OCI-LY3 (cell line): Measurements from ENCODE around the gene TNFRSF21.

Source experiments
- H2AFZ ChIP-seq: fragments of 200-600, 300-600 bp; shearing (Covaris generic); 2 replicates; pipeline ENCODE4 v1.6.0; 2014; ENCODE audit warnings: antibody characterized with exemption, low read depth, low read length
- H3K27ac ChIP-seq: fragments of 200-600, 300-600 bp; sonication (generic); 2 replicates; pipeline ENCODE4 v1.5.1; 2014; ENCODE audit warnings: mild to moderate bottlenecking, low read length, moderate library complexity, mixed read lengths
- H3K27me3 ChIP-seq: fragments of 200-600, 300-600 bp; sonication (generic); 2 replicates; pipeline ENCODE4 v1.6.1; 2014; ENCODE audit warnings: low read depth, low read length, mixed read lengths
- H3K36me3 ChIP-seq: fragments of 200-600, 300-600 bp; sonication (generic); replicated peaks from 2 replicates; pipeline ENCODE3; 2014; ENCODE audit warnings: low read depth, low read length, mixed read lengths
- H3K4me1 ChIP-seq: fragments of 300-600, 200-600 bp; sonication (generic); 2 replicates; pipeline ENCODE4 v1.6.1; 2014; ENCODE audit warnings: low read length, mixed read lengths
- H3K4me2 ChIP-seq: fragments of 200-600, 300-600 bp; sonication (generic); 2 replicates; pipeline ENCODE4 v1.6.1; 2014; ENCODE audit warnings: low read length, mixed read lengths
- H3K4me3 ChIP-seq: fragments of 300-600, 200-600 bp; sonication (generic); 2 replicates; pipeline ENCODE4 v1.5.1; 2014; ENCODE audit warnings: antibody characterized with exemption, mild to moderate bottlenecking, low read length, moderate library complexity
- H3K79me2 ChIP-seq: fragments of 300-600, 200-600 bp; shearing (Covaris generic); 2 replicates; pipeline ENCODE4 v1.6.1; 2014; ENCODE audit warnings: mild to moderate bottlenecking, low read length, mixed read lengths
- H3K9ac ChIP-seq: fragments of 300-600, 200-600 bp; shearing (Covaris generic); 2 replicates; pipeline ENCODE4 v1.6.0; 2014; ENCODE audit warnings: mild to moderate bottlenecking, low read length, moderate library complexity
- H3K9me3 ChIP-seq: fragments of 200-600, 300-600 bp; shearing (Covaris generic); 2 replicates; pipeline ENCODE4 v1.6.1; 2014; ENCODE audit warnings: low read length, mixed read lengths; ENCODE audit not compliant: insufficient read depth
- H4K20me1 ChIP-seq: fragments of 200-600, 300-600 bp; sonication (generic); 2 replicates; pipeline ENCODE4 v1.6.1; 2016; ENCODE audit warnings: low read length, mixed read lengths; ENCODE audit not compliant: insufficient read depth
- CTCF ChIP-seq: fragments of 200-600, 300-600 bp; sonication (generic); IDR thresholded peaks from 2 replicates; pipeline ENCODE4 v1.5.1; 2014; ENCODE audit warnings: antibody characterized with exemption, low read length, low read depth
- EZH2phosphoT487 ChIP-seq: fragments of 200-600 bp; shearing (Covaris generic); IDR thresholded peaks from 2 replicates; pipeline ENCODE4 v1.6.1; 2018; ENCODE audit warnings: antibody characterized with exemption, mixed run types, low read depth

Gene TNFRSF21

GRCh38 chr6:47308552-47309290 is 984 bp downstream of the TNFRSF21 start:
- peaks cover 52% of the 10 kb centered on the region for H3K79me2 ChIP-seq
- H3K9ac ChIP-seq, result peak overlapping the region; percentile 73
- H3K27ac ChIP-seq, result 0 out of 2 replicates have a peak overlapping the region, but pooled peaks have one; percentile 2
- H3K9me3 ChIP-seq, result no peaks in the 10 kb centered on the region
- peak overlapping the region; percentile 90 for H3K4me3 ChIP-seq
- peaks cover 19% of the 10 kb centered on the region for H3K4me1 ChIP-seq
- no peaks in the 10 kb centered on the region for H3K27me3 ChIP-seq
- no peaks in the 10 kb centered on the region for H4K20me1 ChIP-seq
- peak overlapping the region; percentile 93 for H3K4me2 ChIP-seq
- TF ChIP-seq CTCF, result no peak
- no peak for TF ChIP-seq EZH2phosphoT487
- peak overlapping the region; percentile 37 for H2AFZ ChIP-seq
- H3K36me3 ChIP-seq, result no peaks in the 10 kb centered on the region

DNA sequence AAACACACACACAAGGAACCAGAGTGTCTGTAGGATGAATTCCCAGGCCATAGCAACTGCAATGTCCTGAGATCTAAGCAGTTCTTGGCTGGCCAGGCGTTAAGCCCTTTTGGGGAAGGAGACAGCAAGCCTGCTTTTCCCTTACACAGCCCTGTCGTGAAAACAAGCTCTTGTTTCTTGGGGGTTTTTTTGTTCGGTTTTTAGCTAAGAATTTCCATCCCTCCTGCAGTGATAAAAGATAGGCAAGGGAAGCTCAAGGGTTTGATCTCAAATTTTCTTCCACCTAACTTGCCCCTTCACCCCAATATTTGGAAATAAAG is 1.5 kb downstream of the TNFRSF21 start:
- no peaks in the 10 kb centered on the region for H4K20me1 ChIP-seq
- no peak overlapping the region for H2AFZ ChIP-seq
- no peaks in the 10 kb centered on the region for H3K9me3 ChIP-seq
- H3K4me2 ChIP-seq, result peak overlapping the region; percentile 93
- H3K4me1 ChIP-seq, result peaks cover 24% of the 10 kb centered on the region
- H3K9ac ChIP-seq, result peak overlapping the region; percentile 73
- no peak for TF ChIP-seq EZH2phosphoT487
- no peak for TF ChIP-seq CTCF
- no peaks in the 10 kb centered on the region for H3K27me3 ChIP-seq
- peak overlapping the region; percentile 90 for H3K4me3 ChIP-seq
- H3K27ac ChIP-seq, result no peak overlapping the region
- H3K36me3 ChIP-seq, result no peaks in the 10 kb centered on the region
- peaks cover 58% of the 10 kb centered on the region for H3K79me2 ChIP-seq

DNA sequence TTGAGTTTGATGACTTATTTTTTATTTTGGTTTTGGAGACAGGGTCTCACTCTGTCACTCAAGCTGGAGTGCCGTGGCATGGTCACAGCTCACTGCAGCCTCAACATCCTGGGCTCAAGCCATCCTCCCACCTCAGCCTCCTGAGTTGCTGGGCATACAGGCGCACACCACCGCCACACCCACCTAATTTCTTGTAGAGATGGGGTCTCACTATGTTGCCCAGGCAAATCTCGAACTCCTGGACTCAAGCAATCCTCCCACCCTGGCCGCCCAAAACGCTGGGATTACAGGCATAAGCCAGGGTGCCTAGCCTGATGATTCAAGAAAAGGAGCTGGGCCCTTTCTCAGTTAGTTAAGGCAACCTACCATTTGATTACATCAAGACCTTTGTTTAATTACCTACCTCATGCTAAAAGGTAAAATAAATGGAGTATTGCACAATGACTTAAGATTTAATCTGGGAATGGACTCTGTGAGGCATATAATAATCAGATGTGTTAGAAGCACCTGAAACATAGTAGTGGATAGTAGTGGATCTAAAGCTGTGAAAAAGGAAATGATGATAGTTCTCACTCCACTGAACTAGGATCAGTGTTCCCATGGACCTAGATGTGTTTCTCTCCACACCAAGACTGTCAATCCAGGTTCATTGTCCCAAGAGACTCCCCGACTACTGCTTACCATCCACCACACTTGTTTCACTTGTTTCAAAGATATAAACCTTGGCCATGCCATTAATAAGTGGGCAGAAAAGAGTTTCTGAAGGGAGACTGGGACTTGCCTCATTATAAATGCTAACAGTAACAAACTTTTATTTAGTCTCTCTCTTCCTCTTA is 2.1 kb downstream of the TNFRSF21 start:
- H3K9me3 ChIP-seq, result no peaks in the 10 kb centered on the region
- peak overlapping the region; percentile 93 for H3K4me2 ChIP-seq
- H3K9ac ChIP-seq, result peak overlapping the region; percentile 73
- H3K79me2 ChIP-seq, result peaks cover 64% of the 10 kb centered on the region
- no peaks in the 10 kb centered on the region for H4K20me1 ChIP-seq
- H3K4me3 ChIP-seq, result peak overlapping the region; percentile 90
- no peaks in the 10 kb centered on the region for H3K27me3 ChIP-seq
- TF ChIP-seq CTCF (no peak), EZH2phosphoT487 (no peak)
- H3K4me1 ChIP-seq, result peaks cover 30% of the 10 kb centered on the region
- no peaks in the 10 kb centered on the region for H3K36me3 ChIP-seq
- H3K27ac ChIP-seq, result no peak overlapping the region
- no peak overlapping the region for H2AFZ ChIP-seq

GRCh38 chr6:47306887-47307286 is 2.8 kb downstream of the TNFRSF21 start:
- H2AFZ ChIP-seq, result no peak overlapping the region
- H3K4me3 ChIP-seq, result no peak overlapping the region
- peaks cover 37% of the 10 kb centered on the region for H3K4me1 ChIP-seq
- H3K79me2 ChIP-seq, result peaks cover 69% of the 10 kb centered on the region
- no peaks in the 10 kb centered on the region for H3K9me3 ChIP-seq
- no peak overlapping the region for H3K4me2 ChIP-seq
- H3K27me3 ChIP-seq, result no peaks in the 10 kb centered on the region
- H3K27ac ChIP-seq, result no peak overlapping the region
- no peaks in the 10 kb centered on the region for H4K20me1 ChIP-seq
- no peaks in the 10 kb centered on the region for H3K36me3 ChIP-seq
- no peak overlapping the region for H3K9ac ChIP-seq
- no peak for TF ChIP-seq CTCF
